Peyer's patch (tissue), 4 donors: ENCODE data around the gene TLCD2.

Experiments
- POLR2A ChIP-seq, 2 donors: fragments of 450-650 bp; IDR thresholded peaks; one replicate each; pipeline ENCODE4 v1.5.1; 2017; ENCODE audit warnings: antibody characterized with exemption in 2 of 2, mild to moderate bottlenecking in 2 of 2, moderate library complexity in 2 of 2
- TF ChIP-seq, protein P1 (sequence below), 6 experiments: fragments of 450-650 bp in 4 of 6; fragments of 200-600 bp in 2 of 6; sonication (generic) in 1 of 6; IDR thresholded peaks; one replicate each; pipeline ENCODE4 v1.5.1; 2017 to 2019; ENCODE audit warnings: antibody characterized with exemption in 6 of 6, mild to moderate bottlenecking in 3 of 6, moderate library complexity in 1 of 6

DNA sequence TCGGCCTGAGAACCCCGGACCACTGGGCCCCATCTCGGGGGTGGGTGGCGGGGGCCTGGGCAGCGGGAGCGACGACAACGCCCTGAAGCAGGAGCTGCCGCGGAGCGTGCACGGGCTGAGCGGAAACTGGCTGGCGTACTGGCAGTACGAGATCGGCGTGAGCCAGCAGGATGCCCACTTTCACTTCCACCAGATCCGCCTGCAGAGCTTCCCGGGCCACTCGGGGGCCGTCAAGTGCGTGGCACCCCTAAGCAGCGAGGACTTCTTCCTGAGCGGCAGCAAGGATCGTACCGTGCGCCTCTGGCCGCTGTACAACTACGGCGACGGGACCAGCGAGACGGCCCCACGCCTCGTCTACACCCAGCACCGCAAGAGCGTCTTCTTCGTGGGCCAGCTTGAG lies 23.6 kb upstream of the TLCD2 start:
- TF ChIP-seq, protein P1, sequence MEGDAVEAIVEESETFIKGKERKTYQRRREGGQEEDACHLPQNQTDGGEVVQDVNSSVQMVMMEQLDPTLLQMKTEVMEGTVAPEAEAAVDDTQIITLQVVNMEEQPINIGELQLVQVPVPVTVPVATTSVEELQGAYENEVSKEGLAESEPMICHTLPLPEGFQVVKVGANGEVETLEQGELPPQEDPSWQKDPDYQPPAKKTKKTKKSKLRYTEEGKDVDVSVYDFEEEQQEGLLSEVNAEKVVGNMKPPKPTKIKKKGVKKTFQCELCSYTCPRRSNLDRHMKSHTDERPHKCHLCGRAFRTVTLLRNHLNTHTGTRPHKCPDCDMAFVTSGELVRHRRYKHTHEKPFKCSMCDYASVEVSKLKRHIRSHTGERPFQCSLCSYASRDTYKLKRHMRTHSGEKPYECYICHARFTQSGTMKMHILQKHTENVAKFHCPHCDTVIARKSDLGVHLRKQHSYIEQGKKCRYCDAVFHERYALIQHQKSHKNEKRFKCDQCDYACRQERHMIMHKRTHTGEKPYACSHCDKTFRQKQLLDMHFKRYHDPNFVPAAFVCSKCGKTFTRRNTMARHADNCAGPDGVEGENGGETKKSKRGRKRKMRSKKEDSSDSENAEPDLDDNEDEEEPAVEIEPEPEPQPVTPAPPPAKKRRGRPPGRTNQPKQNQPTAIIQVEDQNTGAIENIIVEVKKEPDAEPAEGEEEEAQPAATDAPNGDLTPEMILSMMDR (IDR thresholded peaks at IDR 0.05) = no peak
- TF ChIP-seq POLR2A (IDR thresholded peaks at IDR 0.05) = no peak
